ENCODE measurements around the gene TCP10L.
"Not testable (repeated sequence)": the region's sequence is repeated elsewhere in the genome, so short reads cannot be mapped to it uniquely, and the experiment has no call there.

TCP10L gene

DNA sequence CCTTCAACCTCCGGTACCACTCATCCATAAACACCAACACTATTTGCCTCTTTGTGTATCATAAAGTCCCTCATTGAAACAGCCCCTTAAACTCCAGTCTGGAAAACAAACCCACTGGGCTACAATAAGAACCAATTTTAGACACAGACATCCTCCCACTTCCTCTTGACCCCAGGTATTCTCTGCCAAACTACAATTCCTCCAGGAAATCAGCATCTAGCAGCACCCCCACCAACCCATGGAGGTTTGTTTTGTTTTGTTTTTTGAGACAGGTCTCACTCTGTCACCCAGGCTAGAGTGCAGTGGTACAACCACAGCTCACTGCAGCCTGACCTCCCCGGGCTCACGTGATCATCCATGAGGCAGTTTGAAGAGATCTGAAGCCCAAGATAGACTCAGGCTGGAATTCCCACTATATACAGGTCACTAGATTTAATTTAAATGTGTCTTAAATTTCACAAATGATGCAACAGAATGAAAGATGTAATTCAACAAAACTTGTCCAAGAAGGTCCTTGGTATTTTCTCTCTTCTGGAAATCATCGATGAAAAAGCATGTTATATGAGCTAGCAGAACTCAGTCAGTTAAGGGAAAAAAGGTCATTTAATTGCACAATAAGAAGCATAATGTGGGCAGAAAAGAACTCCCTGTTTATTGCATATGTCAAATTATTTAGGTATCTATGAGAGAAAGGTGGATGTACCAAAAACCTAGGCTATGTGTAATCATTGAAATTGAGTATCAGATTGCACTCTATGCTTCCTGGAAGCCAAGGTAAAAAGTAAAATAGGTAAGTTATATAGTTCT, 30.3 kb downstream of the TCP10L start:
- DNase-seq (ENCODE audit: low spot score), result no peak

- DNase-seq (ENCODE audit: low spot score), result no peak
These were observed 35.4 kb downstream of the TCP10L start for GRCh38 chr21:32549886-32550285.

DNA sequence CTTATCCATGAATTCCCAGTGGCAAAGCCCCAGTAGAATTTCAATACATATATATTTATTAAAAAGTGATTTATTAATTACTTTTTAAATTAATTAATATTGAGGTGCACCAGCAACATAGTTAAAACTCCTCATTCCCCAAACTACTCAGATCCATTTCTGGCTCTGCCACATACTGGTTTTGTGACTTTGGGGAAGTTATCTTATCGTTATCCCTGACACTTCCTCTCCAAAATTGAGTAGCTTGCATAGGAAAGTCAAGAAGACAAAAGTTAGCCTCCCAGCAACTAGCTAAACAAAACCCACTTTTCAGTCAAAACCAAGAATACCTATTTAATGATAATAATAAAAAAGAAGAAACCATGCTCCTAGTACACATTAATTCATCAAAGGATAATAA, 35.9 kb downstream of the TCP10L start:
- DNase-seq (ENCODE audit: low spot score), result no peak

GRCh38 chr21:32548978-32549377, 36.3 kb downstream of the TCP10L start:
- DNase-seq (ENCODE audit: low spot score), result no peak

DNA sequence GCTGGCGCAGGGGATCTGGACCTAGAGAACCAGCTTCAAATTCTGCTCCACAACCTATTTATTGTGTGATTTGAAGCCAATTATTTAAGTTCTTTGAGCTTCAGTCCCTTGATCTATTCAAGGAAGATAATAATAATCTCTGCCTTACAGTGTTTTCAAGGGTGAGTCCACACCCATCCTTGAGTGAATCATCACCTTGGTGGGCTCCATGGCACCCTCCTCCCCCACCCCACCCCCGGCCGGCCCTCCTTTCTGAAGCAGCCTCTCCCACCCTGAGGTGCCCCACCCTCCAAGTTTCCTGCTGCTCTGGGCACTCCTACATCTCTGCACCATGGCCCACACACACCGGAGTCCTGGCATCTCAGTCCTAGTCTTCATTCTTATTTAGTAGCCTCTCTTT, 38.3 kb downstream of the TCP10L start:
- no peak for DNase-seq (ENCODE audit: low spot score)

- no peak for DNase-seq (ENCODE audit: low spot score)
These were observed 39.3 kb downstream of the TCP10L start for GRCh38 chr21:32545948-32546441.

DNA sequence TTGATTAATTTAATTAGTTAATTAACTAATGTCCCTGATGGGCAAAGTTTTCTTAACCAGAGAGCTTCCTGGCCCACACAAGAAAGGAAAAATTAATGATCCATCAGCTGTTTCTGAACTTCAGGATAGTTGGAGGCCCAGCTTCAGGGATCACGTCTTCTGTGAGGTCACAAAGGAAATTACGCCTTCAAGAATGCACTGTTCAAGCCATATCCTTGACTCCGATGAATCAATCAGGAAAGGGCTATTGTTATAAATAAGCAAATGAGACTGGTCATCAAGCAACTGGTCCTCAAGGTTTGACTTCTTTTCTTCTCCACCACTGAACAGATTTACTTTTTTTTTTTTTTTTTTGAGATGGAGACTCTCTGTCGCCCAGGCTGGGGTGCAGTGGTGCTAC, 40.6 kb downstream of the TCP10L start:
- no peak for DNase-seq (ENCODE audit: low spot score)

DNA sequence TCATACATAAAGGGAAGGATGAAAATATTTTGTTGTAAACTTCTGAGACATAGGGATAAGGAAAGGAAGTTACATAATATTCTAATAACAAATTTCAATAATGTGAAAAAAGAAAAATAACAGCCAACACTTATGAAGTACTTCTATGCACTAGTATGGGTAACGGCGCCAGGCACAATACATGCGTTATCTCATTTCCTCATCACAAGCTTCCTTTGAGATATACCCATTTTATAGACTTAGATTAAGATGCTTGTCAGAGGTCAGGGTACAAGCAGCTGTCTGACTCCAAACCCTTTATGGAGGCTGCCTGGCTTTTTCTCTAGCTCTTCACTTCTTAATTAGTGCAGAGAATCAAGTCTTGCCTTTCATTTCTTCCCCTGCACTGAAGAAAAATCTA, 41.3 kb downstream of the TCP10L start:
- DNase-seq (ENCODE audit: low spot score), result no peak

DNA sequence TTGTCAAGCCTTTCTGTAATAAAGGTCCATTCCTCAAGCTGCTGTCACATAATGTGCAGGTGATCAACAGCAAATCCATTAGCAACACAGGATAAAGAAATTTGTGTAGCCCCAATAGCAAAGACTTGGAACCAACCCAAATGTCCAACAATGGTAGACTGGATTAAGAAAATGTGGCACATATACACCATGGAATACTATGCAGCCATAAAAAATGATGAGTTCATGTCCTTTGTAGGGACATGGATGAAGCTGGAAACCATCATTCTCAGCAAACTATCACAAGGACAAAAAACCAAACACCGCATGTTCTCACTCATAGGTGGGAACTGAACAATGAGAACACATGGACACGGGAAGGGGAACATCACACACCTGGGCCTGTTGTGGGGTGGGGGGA, 42.3 kb downstream of the TCP10L start:
- DNase-seq (ENCODE audit: low spot score), result not testable (repeated sequence)

GRCh38 chr21:32539378-32539777, 45.9 kb downstream of the TCP10L start:
- DNase-seq (ENCODE audit: low spot score), result no peak

- DNase-seq (ENCODE audit: low spot score), result no peak
These were observed 47.1 kb downstream of the TCP10L start for GRCh38 chr21:32538147-32538792.

DNA sequence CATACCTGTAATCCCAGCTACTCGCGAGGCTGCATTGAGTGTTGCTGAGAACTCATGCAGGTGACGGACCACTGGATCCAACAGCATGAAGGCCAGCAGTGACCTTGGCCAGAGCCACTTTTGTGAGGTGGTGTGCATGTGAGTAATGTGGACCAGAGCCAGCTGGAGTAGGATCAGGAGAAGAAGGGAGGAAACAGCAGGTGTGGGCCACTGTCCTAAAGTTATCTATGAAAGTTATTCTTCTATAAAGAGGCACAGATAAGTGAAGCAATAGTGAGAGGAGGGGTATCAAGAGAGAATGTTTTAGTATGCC, 47.8 kb downstream of the TCP10L start:
- DNase-seq (ENCODE audit: low spot score), result no peak

GRCh38 chr21:32535612-32536011, 49.7 kb downstream of the TCP10L start:
- no peak for DNase-seq (ENCODE audit: low spot score)

DNA sequence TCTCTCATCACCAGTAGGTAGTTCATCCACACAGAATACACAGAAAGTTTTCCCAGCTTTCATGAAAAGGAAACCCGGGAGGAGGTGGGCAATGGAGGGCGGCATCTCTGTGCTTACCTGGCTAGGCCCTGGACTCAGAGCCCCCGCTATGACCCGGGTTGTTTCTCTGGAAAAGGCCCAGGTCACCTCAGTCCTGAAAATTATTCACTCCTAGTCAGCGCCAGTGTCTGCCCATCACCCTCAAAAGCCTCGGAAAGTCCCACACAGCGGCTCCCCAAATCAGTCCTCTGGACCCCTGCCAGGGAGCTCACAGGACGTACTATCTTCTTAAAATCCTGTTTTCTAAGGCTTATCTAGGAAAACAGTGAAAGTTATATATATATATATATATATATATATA, 51.2 kb downstream of the TCP10L start:
- DNase-seq (ENCODE audit: low spot score), result no peak

DNA sequence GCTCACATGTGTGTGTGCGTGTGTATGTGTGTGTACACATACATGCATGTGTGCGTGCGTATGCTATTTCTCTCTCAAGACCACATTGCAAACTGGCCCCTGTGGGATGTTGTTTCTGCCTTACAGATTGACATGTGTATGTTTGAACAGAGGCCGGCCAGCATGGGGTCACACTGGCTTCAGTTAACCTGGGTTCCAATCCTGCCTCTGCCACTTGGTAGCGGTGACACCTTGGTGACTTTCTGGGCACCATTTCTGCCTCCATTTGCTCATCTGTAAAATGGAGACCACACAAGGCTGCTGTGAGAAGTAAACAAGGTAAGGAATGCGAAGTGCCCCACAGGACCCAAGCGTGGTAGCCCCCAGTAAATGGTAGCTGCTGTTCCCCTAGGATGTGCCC, 51.7 kb downstream of the TCP10L start:
- no peak for DNase-seq (ENCODE audit: low spot score)

GRCh38 chr21:32533053-32533452, 52.3 kb downstream of the TCP10L start:
- DNase-seq (ENCODE audit: low spot score), result no peak

GRCh38 chr21:32532636-32533035, 52.7 kb downstream of the TCP10L start:
- no peak for DNase-seq (ENCODE audit: low spot score)

DNA sequence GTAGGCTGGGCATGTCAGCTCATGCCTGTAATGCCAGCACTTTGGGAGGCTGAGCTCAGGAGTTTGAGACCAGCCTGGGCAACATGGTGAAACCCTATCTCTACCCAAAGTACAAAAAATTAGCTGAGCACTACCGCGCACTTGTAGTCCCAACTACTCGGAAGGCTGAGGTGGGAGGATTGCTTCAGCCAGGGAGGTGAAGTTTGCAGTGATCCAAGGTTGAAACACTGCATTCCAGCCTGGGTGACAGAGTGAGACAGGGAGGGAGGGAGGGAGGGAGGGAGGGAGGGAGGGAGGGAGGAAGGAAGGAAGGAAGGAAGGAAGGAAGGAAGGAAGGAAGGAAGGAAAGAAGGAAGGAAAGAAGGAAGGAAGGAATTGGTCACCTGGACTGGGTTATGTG, 53.8 kb downstream of the TCP10L start:
- not testable (repeated sequence) for DNase-seq (ENCODE audit: low spot score)

DNA sequence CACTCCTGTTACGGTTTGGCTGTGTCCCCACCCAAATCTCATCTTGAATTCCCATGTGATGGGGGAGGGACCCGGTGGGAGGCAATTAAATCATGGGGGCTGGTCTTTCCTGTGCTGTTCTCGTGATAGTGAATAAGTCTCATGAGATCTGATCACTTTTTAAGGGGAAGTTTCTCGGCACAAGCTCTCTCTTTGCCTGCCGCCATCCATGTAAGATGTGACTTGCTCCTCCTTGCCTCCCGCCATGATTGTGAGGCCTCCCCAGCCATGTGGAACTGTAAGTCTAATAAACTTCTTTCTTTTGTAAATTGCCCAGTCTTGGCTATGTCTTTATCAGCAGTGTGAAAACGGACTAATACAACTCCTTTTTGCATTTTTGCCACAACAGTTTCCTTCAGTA, 54.5 kb downstream of the TCP10L start:
- DNase-seq (ENCODE audit: low spot score), result not testable (repeated sequence)

- DNase-seq (ENCODE audit: low spot score), result no peak
These were observed 55.6 kb downstream of the TCP10L start for GRCh38 chr21:32529679-32530078.

- DNase-seq (ENCODE audit: low spot score), result no peak
These were observed 60.0 kb downstream of the TCP10L start for GRCh38 chr21:32525282-32525681.

DNA sequence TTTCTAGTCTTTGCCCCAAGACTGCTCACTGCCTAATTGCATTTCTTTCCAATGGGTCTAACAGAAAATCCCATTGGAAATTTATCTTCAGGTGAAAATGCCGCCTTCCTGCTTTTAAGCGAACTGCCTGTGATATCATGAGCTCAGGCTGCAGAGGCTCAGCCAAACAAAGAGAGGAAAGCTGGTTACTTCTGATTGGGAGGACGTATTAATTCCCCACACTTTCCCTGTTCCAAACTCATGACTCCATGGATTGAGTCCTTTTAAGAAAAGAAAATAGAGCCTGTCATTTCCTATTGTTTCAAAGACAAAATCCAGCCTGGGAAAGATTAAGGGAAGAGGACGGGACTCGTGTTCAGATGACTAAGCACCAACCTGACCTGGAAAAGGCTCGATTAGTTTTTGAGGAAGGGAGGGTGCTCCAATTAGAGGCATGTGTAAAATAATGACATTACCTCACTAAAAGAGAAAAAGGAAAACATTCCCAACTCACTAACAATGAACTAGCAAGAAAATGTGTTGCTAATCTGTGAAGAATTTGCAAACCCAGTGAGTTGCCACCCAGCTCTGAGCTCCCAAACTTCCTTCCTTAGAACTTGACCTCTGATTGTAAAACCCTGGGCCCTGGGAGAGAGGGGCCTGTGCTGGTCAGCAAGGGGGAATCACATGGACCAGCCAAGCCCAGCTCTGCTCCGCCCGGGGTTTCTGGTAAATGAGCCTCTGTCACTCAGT, 61.2 kb downstream of the TCP10L start:
- DNase-seq (ENCODE audit: low spot score), result no peak
